Glutamatergic neuron (in vitro differentiated cells): ENCODE measurements around the gene PLAGL1. TPM values are rescaled to one million over a fixed set of nuclear protein-coding genes. Genes with fewer than 3 reads are reported as not detected.
"Not testable (repeated sequence)": the region's sequence is repeated elsewhere in the genome, so short reads cannot be mapped to it uniquely, and the experiment has no call there.

Experiments used
- DNase-seq: peaks from one replicate; pipeline ENCODE4 v3.0.0; 2022
- H3K27ac Mint-ChIP-seq: one replicate; pipeline ENCODE4 v1.8.0; 2020; ENCODE audit warnings: mild to moderate bottlenecking, mixed read lengths, inconsistent platforms; ENCODE audit not compliant: unreplicated experiment
- H3K27me3 Mint-ChIP-seq: one replicate; pipeline ENCODE4 v1.8.0; 2020; ENCODE audit warnings: mild to moderate bottlenecking, moderate library complexity, mixed read lengths, inconsistent platforms; ENCODE audit not compliant: unreplicated experiment
- H3K36me3 Mint-ChIP-seq: one replicate; pipeline ENCODE4 v1.8.0; 2020; ENCODE audit warnings: mild to moderate bottlenecking, mixed read lengths, inconsistent platforms; ENCODE audit not compliant: unreplicated experiment
- H3K4me1 Mint-ChIP-seq: one replicate; pipeline ENCODE4 v1.8.0; 2020; ENCODE audit warnings: mild to moderate bottlenecking, low read depth, mixed read lengths, inconsistent platforms; ENCODE audit not compliant: unreplicated experiment
- H3K4me3 Mint-ChIP-seq: one replicate; pipeline ENCODE4 v1.8.0; 2020; ENCODE audit warnings: mild to moderate bottlenecking, mixed read lengths, inconsistent platforms; ENCODE audit not compliant: unreplicated experiment
- H3K9me3 Mint-ChIP-seq: one replicate; pipeline ENCODE4 v1.8.0; 2020; ENCODE audit warnings: mild to moderate bottlenecking, moderate library complexity, mixed read lengths, inconsistent platforms; ENCODE audit not compliant: unreplicated experiment
- CTCF ChIP-seq: fragments of 200-600 bp; sonication (generic); IDR thresholded peaks from one replicate; pipeline ENCODE4 v1.5.0; 2021; ENCODE audit not compliant: partially characterized antibody, unreplicated experiment
- total RNA-seq: library from RNA; stranded (reverse); fragmentation: NEBNext Ultra II Directional; extraction: Animal tissue kit (Norgen Biotek cat#: 25700); gene quantifications from one replicate; pipeline ENCODE4 v1.2.1, GENCODE V29; 2021; ENCODE audit not compliant: unreplicated experiment

Gene PLAGL1
- total RNA-seq, 1 donor from 2014 or later = 0.69 TPM

- Mint-ChIP-seq H3K4me1 (no peaks in the 10 kb centered on the region), H3K9me3 (no peaks in the 10 kb centered on the region), H3K36me3 (no peaks in the 10 kb centered on the region), H3K4me3 (no peak overlapping the region), H3K27ac (no peak overlapping the region), H3K27me3 (no peaks in the 10 kb centered on the region)
- no peak for TF ChIP-seq CTCF
- no peak for DNase-seq
These were observed 79.2 kb downstream of the PLAGL1 start for GRCh38 chr6:143928853-143929252.

GRCh38 chr6:143917026-143917425, 91.0 kb downstream of the PLAGL1 start:
- H3K4me3 Mint-ChIP-seq, H3K27ac Mint-ChIP-seq, H3K27me3 Mint-ChIP-seq, H3K9me3 Mint-ChIP-seq, H3K4me1 Mint-ChIP-seq, DNase-seq: not testable (repeated sequence)
- peaks cover 11% of the 10 kb centered on the region for H3K36me3 Mint-ChIP-seq

- no peak for TF ChIP-seq CTCF
- DNase-seq = no peak
- Mint-ChIP-seq H3K4me3 (no peak overlapping the region), H3K4me1 (no peaks in the 10 kb centered on the region), H3K27me3 (no peaks in the 10 kb centered on the region), H3K36me3 (peaks cover 4% of the 10 kb centered on the region), H3K27ac (no peak overlapping the region), H3K9me3 (peaks cover 4% of the 10 kb centered on the region)
These were observed 95.4 kb downstream of the PLAGL1 start for GRCh38 chr6:143912671-143913070.

GRCh38 chr6:143911028-143911427, 97.0 kb downstream of the PLAGL1 start:
- no peaks in the 10 kb centered on the region for H3K9me3 Mint-ChIP-seq
- no peak overlapping the region for H3K27ac Mint-ChIP-seq
- no peaks in the 10 kb centered on the region for H3K27me3 Mint-ChIP-seq
- TF ChIP-seq CTCF = no peak
- no peaks in the 10 kb centered on the region for H3K4me1 Mint-ChIP-seq
- H3K4me3 Mint-ChIP-seq = no peak overlapping the region
- DNase-seq = no peak
- H3K36me3 Mint-ChIP-seq = no peaks in the 10 kb centered on the region

- Mint-ChIP-seq H3K4me3 (no peak overlapping the region), H3K9me3 (no peaks in the 10 kb centered on the region), H3K27me3 (no peaks in the 10 kb centered on the region), H3K4me1 (no peaks in the 10 kb centered on the region), H3K36me3 (no peaks in the 10 kb centered on the region), H3K27ac (no peak overlapping the region)
- TF ChIP-seq CTCF = no peak
- no peak for DNase-seq
These were observed 105.2 kb downstream of the PLAGL1 start for GRCh38 chr6:143902827-143903226.
